Endothelial cell of umbilical vein (primary cell): ENCODE results near the gene TMEM51. TPM values are rescaled to one million over a fixed set of nuclear protein-coding genes. Genes with fewer than 3 reads are reported as not detected.

Experiments used
- BruUV-seq: library from RNA; stranded (reverse); fragments of 400-500 nt; replicated peaks from 2 replicates; lab custom pipeline; 2021; lab: Mats Ljungman, UMichigan
- CTCF ChIA-PET: fragments of 300-600, 350-600 bp; sonication (Branson Sonifier 250); formaldehyde crosslinking; loops from one replicate; lab custom pipeline; 2021; ENCODE audit warnings: antibody characterized with exemption, inconsistent platforms; lab: Charles Lee
- POLR2A ChIA-PET: fragments of 300-600, 350-600 bp; sonication (Branson Sonifier 250); formaldehyde crosslinking; loops from one replicate; lab custom pipeline; 2021; ENCODE audit warnings: antibody characterized with exemption, inconsistent platforms; lab: Charles Lee
- DNase-seq: peaks from one replicate; pipeline ENCODE4 v3.0.0-alpha.2; 2011; ENCODE audit warnings: low read depth, low spot score
- FAIRE-seq: peaks from 2 replicates; lab custom pipeline; 2011; peaks lifted over from hg19 to GRCh38; lab: Jason Lieb, UNC
- H2AFZ ChIP-seq: 2 replicates; pipeline ENCODE4 v1.6.0; 2012; ENCODE audit warnings: low read depth, low read length, control low read depth, inconsistent platforms
- H3K27ac ChIP-seq: 2 replicates; pipeline ENCODE4 v1.5.1; 2011; ENCODE audit warnings: low read depth, mild to moderate bottlenecking, control low read depth, low read length, moderate library complexity; ENCODE audit not compliant: insufficient read depth
- H3K27me3 ChIP-seq, 2 experiments: 2 replicates each; pipeline versions ENCODE4 v1.6.0 to v1.6.1; 2011; ENCODE audit warnings: low read length in 2 of 2, mixed read lengths in 1 of 2; ENCODE audit not compliant: control insufficient read depth in 2 of 2, insufficient read depth in 2 of 2
- H3K36me3 ChIP-seq, 2 experiments: 2 replicates in 1 of 2; 3 replicates in 1 of 2; pipeline ENCODE4 v1.5.1; 2011; ENCODE audit warnings: low read length in 2 of 2, mild to moderate bottlenecking in 1 of 2, moderate library complexity in 1 of 2; ENCODE audit not compliant: control insufficient read depth in 2 of 2, insufficient read depth in 2 of 2; ENCODE audit errors: extremely low read depth in 1 of 2
- H3K4me1 ChIP-seq: 3 replicates; pipeline ENCODE4 v1.5.1; 2011; ENCODE audit warnings: mild to moderate bottlenecking, low read length; ENCODE audit not compliant: control insufficient read depth, insufficient read depth; ENCODE audit errors: extremely low read depth
- H3K4me2 ChIP-seq: 2 replicates; pipeline ENCODE4 v1.6.1; 2011; ENCODE audit warnings: low read length, control low read depth, mixed read lengths; ENCODE audit not compliant: insufficient read depth
- H3K4me3 ChIP-seq, 3 experiments: fragments of 200-600 bp in 1 of 3; sonication (generic), shearing (Covaris generic) in 1 of 3; replicated peaks in 1 of 3; 2 replicates each; pipeline ENCODE4 v1.5.1; 2011 to 2016; ENCODE audit warnings: control low read depth in 3 of 3, low read length in 3 of 3, mild to moderate bottlenecking in 2 of 3, inconsistent platforms in 1 of 3, low read depth in 1 of 3, moderate library complexity in 1 of 3; ENCODE audit not compliant: insufficient read depth in 1 of 3
- H3K79me2 ChIP-seq: 2 replicates; pipeline ENCODE4 v1.6.0; 2012; ENCODE audit warnings: low read length, inconsistent platforms; ENCODE audit not compliant: control insufficient read depth, insufficient read depth
- H3K9ac ChIP-seq: replicated peaks from 2 replicates; pipeline ENCODE3; 2011; ENCODE audit warnings: low read length, control low read depth; ENCODE audit not compliant: insufficient read depth; ENCODE audit errors: extremely low read depth
- H3K9me1 ChIP-seq: replicated peaks from 3 replicates; pipeline ENCODE4 v1.6.0; 2011; ENCODE audit warnings: mild to moderate bottlenecking, low read length; ENCODE audit not compliant: control insufficient read depth, insufficient read depth; ENCODE audit errors: extremely low read depth
- H3K9me3 ChIP-seq: replicated peaks from 2 replicates; pipeline ENCODE4 v1.5.1; 2012; ENCODE audit warnings: low read length, inconsistent platforms; ENCODE audit not compliant: control insufficient read depth, insufficient read depth
- H4K20me1 ChIP-seq: replicated peaks from 2 replicates; pipeline ENCODE3; 2011; ENCODE audit warnings: mild to moderate bottlenecking, low read length; ENCODE audit not compliant: control insufficient read depth, insufficient read depth; ENCODE audit errors: extremely low read depth
- GATA2 ChIP-seq: IDR thresholded peaks from 2 replicates; pipeline ENCODE4 v1.7.0; 2011; ENCODE audit warnings: low read depth, mild to moderate bottlenecking, moderate library complexity, mixed read lengths, low read length; ENCODE audit not compliant: insufficient read length, insufficient read depth
- JUN ChIP-seq: IDR thresholded peaks from 2 replicates; pipeline ENCODE4 v1.6.1; 2011; ENCODE audit warnings: borderline replicate concordance, low read depth; ENCODE audit not compliant: insufficient read length, insufficient read depth
- MYC ChIP-seq: IDR thresholded peaks from one replicate; pipeline ENCODE4 v1.6.1; 2011; ENCODE audit warnings: mild to moderate bottlenecking, low read depth, low read length
- POLR2A ChIP-seq: IDR thresholded peaks from 2 replicates; pipeline ENCODE4 v1.6.1; 2012; ENCODE audit warnings: low read depth, mild to moderate bottlenecking, control low read depth, low read length
- dilution Hi-C: fragments of 300-500 bp; cut with MboI; formaldehyde crosslinking; loops from one replicate; pipeline ENCODE4 v1.15.0; 2019; ENCODE audit warnings: low sequenced_read_pairs; ENCODE audit not compliant: extremely low pct_ligation_motif_present
- intact Hi-C: fragments of 100-400 bp; cut with micrococcal nuclease; formaldehyde crosslinking; loops from one replicate; pipeline ENCODE4 v1.10.0; 2022
- polyA plus RNA-seq, 4 experiments: library from polyadenylated mRNA; depleted of rRNA in 3 of 4; stranded (reverse) in 3 of 4; unstranded in 1 of 4; fragments of >200 nt; gene quantifications; 2 replicates each; pipeline versions ENCODE4 v1.2.1 to v1.2.3, GENCODE V29; 2011 to 2012; ENCODE audit warnings: missing spikeins in 1 of 4
- total RNA-seq: library from RNA; stranded (reverse); gene quantifications from 2 replicates; pipeline ENCODE4 v1.2.3, GENCODE V29; 2021
- TF ChIP-seq, protein P1 (sequence below), 2 donors: IDR thresholded peaks; 1 replicate in 1 of 2; 2 replicates in 1 of 2; pipeline ENCODE4 v1.5.1; 2011; ENCODE audit warnings: low read length in 2 of 2, mild to moderate bottlenecking in 2 of 2, moderate library complexity in 2 of 2, control low read depth in 1 of 2, inconsistent platforms in 1 of 2, low read depth in 1 of 2; ENCODE audit not compliant: insufficient read depth in 1 of 2; ENCODE audit errors: extremely low read depth in 1 of 2

Gene TMEM51
- total and polyA plus RNA-seq, 2 donors (not counting 3 experiments of a cell fraction or from before 2014, with no cell fraction given) = 13.7 to 13.9 TPM

DNA sequence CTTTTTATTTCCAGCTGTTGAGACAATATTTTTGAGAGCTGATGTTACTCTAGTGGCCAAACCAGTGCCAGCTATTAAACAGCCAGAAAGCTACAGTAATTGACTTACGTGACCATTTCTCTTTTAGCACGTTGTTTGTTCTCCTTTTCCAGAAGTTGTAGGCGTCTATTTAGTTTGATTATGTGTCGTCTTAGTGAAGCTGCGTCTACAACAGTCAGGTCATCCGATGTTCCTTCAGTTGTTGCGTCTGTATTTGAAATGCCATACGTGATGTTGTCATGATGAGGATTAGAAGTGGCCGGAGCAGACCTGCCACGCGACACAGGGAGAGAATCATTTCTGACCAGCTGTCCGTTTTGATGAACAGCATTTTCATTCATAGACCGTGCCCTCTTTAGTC lies 38.2 kb downstream of the TMEM51 start:
- no TSS peak for BruUV-seq
- Histone ChIP-seq H4K20me1 (no peaks in the 10 kb centered on the region), H3K27ac (no peak overlapping the region), H3K4me3 (no peak overlapping the region), H2AFZ (no peak overlapping the region), H3K9ac (no peak overlapping the region), H3K9me3 (no peaks in the 10 kb centered on the region), H3K4me2 (no peak overlapping the region), H3K4me1 (peaks cover 17% of the 10 kb centered on the region), H3K9me1 (no peaks in the 10 kb centered on the region), H3K36me3 (no peaks in the 10 kb centered on the region), H3K79me2 (peaks cover 2% of the 10 kb centered on the region), H3K27me3 (no peaks in the 10 kb centered on the region)
- intact Hi-C loops (no loop called here), dilution Hi-C loops (no loop called here)
- CTCF ChIA-PET = interaction anchor here (1.2 kb wide), 1 partner anchor 9 kb away, joined by 5 read pairs; no protein-coding TSS in a partner anchor
- POLR2A ChIA-PET = no interaction called here
- no peak for FAIRE-seq
- TF ChIP-seq, protein P1, sequence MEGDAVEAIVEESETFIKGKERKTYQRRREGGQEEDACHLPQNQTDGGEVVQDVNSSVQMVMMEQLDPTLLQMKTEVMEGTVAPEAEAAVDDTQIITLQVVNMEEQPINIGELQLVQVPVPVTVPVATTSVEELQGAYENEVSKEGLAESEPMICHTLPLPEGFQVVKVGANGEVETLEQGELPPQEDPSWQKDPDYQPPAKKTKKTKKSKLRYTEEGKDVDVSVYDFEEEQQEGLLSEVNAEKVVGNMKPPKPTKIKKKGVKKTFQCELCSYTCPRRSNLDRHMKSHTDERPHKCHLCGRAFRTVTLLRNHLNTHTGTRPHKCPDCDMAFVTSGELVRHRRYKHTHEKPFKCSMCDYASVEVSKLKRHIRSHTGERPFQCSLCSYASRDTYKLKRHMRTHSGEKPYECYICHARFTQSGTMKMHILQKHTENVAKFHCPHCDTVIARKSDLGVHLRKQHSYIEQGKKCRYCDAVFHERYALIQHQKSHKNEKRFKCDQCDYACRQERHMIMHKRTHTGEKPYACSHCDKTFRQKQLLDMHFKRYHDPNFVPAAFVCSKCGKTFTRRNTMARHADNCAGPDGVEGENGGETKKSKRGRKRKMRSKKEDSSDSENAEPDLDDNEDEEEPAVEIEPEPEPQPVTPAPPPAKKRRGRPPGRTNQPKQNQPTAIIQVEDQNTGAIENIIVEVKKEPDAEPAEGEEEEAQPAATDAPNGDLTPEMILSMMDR (IDR thresholded peaks at IDR 0.05; ENCODE audit: extremely low read depth in 1 of 2, insufficient read depth in 1 of 2, low read depth in 1 of 2, low read length in 2 of 2) = no peak
- TF ChIP-seq MYC (no peak), JUN (no peak), GATA2 (no peak)
- no peak for DNase-seq

DNA sequence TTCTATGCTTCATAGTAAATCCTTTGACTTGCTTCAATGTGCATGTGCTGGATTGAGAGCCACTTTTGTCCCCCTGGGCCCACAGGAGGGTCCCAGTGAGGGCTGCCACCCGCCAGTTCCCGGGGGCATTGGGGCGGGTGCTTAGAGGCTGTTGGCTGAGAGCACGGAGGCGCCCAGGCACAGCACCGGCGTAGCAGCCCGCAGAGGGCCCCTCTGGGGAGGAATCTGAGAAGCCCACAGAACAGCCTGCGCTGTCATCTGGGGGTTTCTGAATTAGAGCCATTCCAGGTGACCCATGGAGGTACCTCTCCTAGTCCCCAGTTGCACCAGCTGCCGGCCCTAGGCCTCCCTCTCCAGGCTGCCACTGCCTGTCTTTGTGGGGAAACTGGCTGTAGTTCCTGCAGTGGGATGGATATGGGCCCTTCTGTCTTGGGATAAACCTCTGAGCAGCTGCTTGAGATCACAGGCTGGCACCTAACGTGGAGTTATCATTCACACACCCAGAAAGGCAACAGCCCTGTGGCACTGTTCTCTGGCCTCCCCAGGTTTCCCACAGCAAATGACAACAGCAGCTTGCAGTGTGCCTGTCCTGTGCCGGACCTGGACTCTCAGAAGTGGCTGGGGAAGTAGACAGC lies 39.5 kb downstream of the TMEM51 start:
- DNase-seq = no peak
- peaks cover 2% of the 10 kb centered on the region for H3K79me2 ChIP-seq
- H2AFZ ChIP-seq = no peak overlapping the region
- no peak overlapping the region for H3K9ac ChIP-seq
- H3K4me1 ChIP-seq = peaks cover 16% of the 10 kb centered on the region
- FAIRE-seq = no peak
- no peak overlapping the region for H3K4me3 ChIP-seq
- dilution Hi-C loops (no loop called here), intact Hi-C loops (no loop called here)
- H4K20me1 ChIP-seq = no peaks in the 10 kb centered on the region
- no peaks in the 10 kb centered on the region for H3K36me3 ChIP-seq
- BruUV-seq = no TSS peak
- ChIA-PET CTCF (interaction anchor here (1.4 to 1.8 kb wide), 2 partner anchors 10 to 26 kb away, joined by 4 to 5 read pairs; no protein-coding TSS in a partner anchor), POLR2A (no interaction called here)
- no peaks in the 10 kb centered on the region for H3K9me1 ChIP-seq
- H3K4me2 ChIP-seq = no peak overlapping the region
- H3K9me3 ChIP-seq = no peaks in the 10 kb centered on the region
- H3K27ac ChIP-seq = no peak overlapping the region
- no peaks in the 10 kb centered on the region for H3K27me3 ChIP-seq
- TF ChIP-seq POLR2A (no peak), MYC (no peak), GATA2 (no peak)
